ENCODE results near the gene PRDM16. TPM values are rescaled to one million over a fixed set of nuclear protein-coding genes. Genes with fewer than 3 reads are reported as not detected.

The PRDM16 gene
- total RNA-seq, 1 experiment from 2014 or later = 0.17 TPM

- H3T11ph ChIP-seq (ENCODE audit: low read length) = no peak overlapping the region
- H3K79me2 ChIP-seq (ENCODE audit: insufficient read depth, low read length) = no peaks in the 10 kb centered on the region
- H3K14ac ChIP-seq (ENCODE audit: insufficient read depth, low read length) = no peak overlapping the region; the same call in 1 of the 2 replicates
- H3K27me3 ChIP-seq (ENCODE audit: insufficient read depth, low read length) = no peaks in the 10 kb centered on the region
- no peaks in the 10 kb centered on the region for H4K20me1 ChIP-seq (ENCODE audit: control insufficient read depth, insufficient read depth, insufficient read length)
- Mint-ChIP-seq H3K4me3 (no peak overlapping the region), H3K4me1 (no peaks in the 10 kb centered on the region), H3K36me3 (ENCODE audit: insufficient read depth in 1 of 3, low read depth in 3 of 3) (no peaks in the 10 kb centered on the region), H3K9me3 (no peaks in the 10 kb centered on the region), H3K27ac (no peak overlapping the region), H3K27me3 (ENCODE audit: low read depth) (no peaks in the 10 kb centered on the region; the same call in 1 of the 2 replicates)
- TF ChIP-seq CTCF (conservative IDR thresholded peaks at IDR 0.05) = no peak
- H2BK20ac ChIP-seq (ENCODE audit: low read depth, low read length, poor library complexity, severe bottlenecking) = no peak overlapping the region
- no peak overlapping the region for H3K4ac ChIP-seq (ENCODE audit: low read depth, low read length)
- no peaks in the 10 kb centered on the region for H3K4me1 ChIP-seq (ENCODE audit: insufficient read depth, low read length)
- no peak overlapping the region for H4K91ac ChIP-seq (ENCODE audit: insufficient read length, low read depth, low read length)
- no peak for DNase-seq
- H3K23ac ChIP-seq (ENCODE audit: insufficient read length, low read depth, low read length) = no peak overlapping the region
- no peaks in the 10 kb centered on the region for H3K9me3 ChIP-seq (ENCODE audit: control insufficient read depth, low read depth, low read length)
- no peak overlapping the region for H2BK5ac ChIP-seq (ENCODE audit: insufficient read length, low read length)
- no peak overlapping the region for H3K56ac ChIP-seq (ENCODE audit: insufficient read length, low read depth, low read length)
- H2AK5ac ChIP-seq (ENCODE audit: insufficient read length, low read length) = no peak overlapping the region
- H2BK120ac ChIP-seq (ENCODE audit: low read depth, low read length, poor library complexity, severe bottlenecking) = no peak overlapping the region
- no peak overlapping the region for H2BK15ac ChIP-seq (ENCODE audit: low read depth, low read length)
- no peak overlapping the region for H3K9ac ChIP-seq (ENCODE audit: extremely low read depth, insufficient read length, low read length)
- no peak overlapping the region for H4K8ac ChIP-seq (replicated peaks; ENCODE audit: insufficient read length, low read depth, low read length)
- H3K79me1 ChIP-seq (ENCODE audit: insufficient read depth, low read depth, low read length, poor library complexity, severe bottlenecking) = no peaks in the 10 kb centered on the region
- no peak overlapping the region for H3K4me2 ChIP-seq (ENCODE audit: insufficient read depth, insufficient read length, low read length)
- no peak overlapping the region for H2AFZ ChIP-seq (ENCODE audit: low read length)
- H4K5ac ChIP-seq (ENCODE audit: insufficient read length, low read depth, low read length) = no peak overlapping the region
- no peak overlapping the region for H3K18ac ChIP-seq (ENCODE audit: insufficient read length, low read depth, low read length)
- H2BK12ac ChIP-seq (ENCODE audit: insufficient read length, low read depth, low read length) = no peak overlapping the region
- WGBS (ENCODE audit: extremely low coverage, insufficient read length, low lambda C conversion rate) = no CpG with 5 or more reads among the region's 12 CpGs
- H3K27ac ChIP-seq (ENCODE audit: insufficient read length, low read depth, low read length) = no peak overlapping the region
- no peaks in the 10 kb centered on the region for H3K23me2 ChIP-seq (ENCODE audit: insufficient read length, low read depth, low read length, poor library complexity, severe bottlenecking)
Measured at GRCh38 chr1:3160647-3161145, 91.7 kb downstream of the PRDM16 start.

Data from H9 (cell line).